Sigmoid colon (tissue), 7 donors: ENCODE results near the gene FMO1. TPM values are rescaled to one million over a fixed set of nuclear protein-coding genes. Genes with fewer than 3 reads are reported as not detected.

Experiments used
- DNase-seq: peaks from one replicate; pipeline ENCODE4 v3.0.0-alpha.2; 2019
- H3K27ac ChIP-seq, 4 donors: fragments of 200-600 bp; sonication (generic); one replicate each; pipeline ENCODE4 v1.5.1; 2016 to 2019; ENCODE audit warnings: mild to moderate bottlenecking in 1 of 4
- H3K27me3 ChIP-seq, 3 donors: fragments of 200-600 bp; sonication (generic); one replicate each; pipeline ENCODE4 v1.5.1; 2019; ENCODE audit warnings: mild to moderate bottlenecking in 1 of 3
- H3K36me3 ChIP-seq, 4 donors: fragments of 200-600 bp; sonication (generic); one replicate each; pipeline ENCODE4 v1.5.1; 2016 to 2019
- H3K4me1 ChIP-seq, 4 donors: fragments of 200-600 bp; sonication (generic); one replicate each; pipeline ENCODE4 v1.5.1; 2017 to 2019
- H3K4me3 ChIP-seq, 4 donors: fragments of 200-600 bp; sonication (generic); one replicate each; pipeline ENCODE4 v1.5.1; 2017 to 2019; ENCODE audit warnings: mild to moderate bottlenecking in 2 of 4, moderate library complexity in 1 of 4
- H3K9me3 ChIP-seq, 4 donors: fragments of 200-600 bp in 3 of 4; sonication (generic) in 3 of 4; one replicate each; pipeline versions ENCODE4 v1.5.1 to v1.6.1; 2013 to 2019
- CTCF ChIP-seq, 4 experiments: fragments of 450-650 bp in 3 of 4; fragments of 200-600 bp in 1 of 4; IDR thresholded peaks; one replicate each; pipeline ENCODE4 v1.5.1; 2016 to 2019; ENCODE audit warnings: antibody characterized with exemption in 4 of 4, mild to moderate bottlenecking in 3 of 4, moderate library complexity in 2 of 4
- EP300 ChIP-seq, 4 donors: sonication (generic); formaldehyde crosslinking; IDR thresholded peaks; one replicate each; pipeline ENCODE4 v1.6.1; 2017; ENCODE audit warnings: antibody characterized with exemption in 4 of 4
- POLR2A ChIP-seq, 2 donors: fragments of 450-650 bp; IDR thresholded peaks; one replicate each; pipeline ENCODE4 v1.6.1; 2016; ENCODE audit warnings: antibody characterized with exemption in 2 of 2, mild to moderate bottlenecking in 2 of 2, moderate library complexity in 2 of 2
- POLR2AphosphoS5 ChIP-seq, 4 donors: sonication (generic); formaldehyde crosslinking; IDR thresholded peaks; one replicate each; pipeline ENCODE4 v1.6.1; 2017; ENCODE audit warnings: antibody characterized with exemption in 4 of 4
- WGBS, 2 donors: extraction: QIAGEN DNeasy Blood & Tissue Kit; methylation state at CpG; one replicate each; pipeline ENCODE4 v1.1.7; 2013; 5-methylcytosine and 5-hydroxymethylcytosine counted together
- intact Hi-C: fragments of 100-400 bp; cut with DNase I; formaldehyde crosslinking; loops from one replicate; pipeline ENCODE4 v1.15.1; 2023
- polyA plus RNA-seq, 3 donors: library from polyadenylated mRNA; stranded (reverse); fragments of 200-250 nt; gene quantifications; one replicate each; pipeline ENCODE4 v1.2.3, GENCODE V29; 2013
- total RNA-seq, 4 donors: library from RNA; depleted of rRNA; stranded (reverse); fragments of >200 nt; gene quantifications; one replicate each; pipeline ENCODE4 v1.1.0, GENCODE V29; 2016
- donor health status: healthy with polysubstance abuse.
- donor health status: Bipolar disorder and iron deficiency.
- donor health status: healthy.

Gene FMO1
- total and polyA plus RNA-seq, 7 donors = 0.26 to 0.82 (median 0.36) TPM; not detected in 2

GRCh38 chr1:171267391-171267790 is 19.1 kb downstream of the FMO1 start:
- TF ChIP-seq CTCF (IDR thresholded peaks at IDR 0.05) = no peak
- TF ChIP-seq POLR2A (IDR thresholded peaks at IDR 0.05) = no peak
- no peak for TF ChIP-seq EP300 (IDR thresholded peaks at IDR 0.05)
- TF ChIP-seq POLR2AphosphoS5 (IDR thresholded peaks at IDR 0.05) = no peak
- H3K4me1 ChIP-seq = no peaks in the 10 kb centered on the region
- H3K27ac ChIP-seq = no peak overlapping the region
- intact Hi-C loops = no loop called here
- no peaks in the 10 kb centered on the region for H3K36me3 ChIP-seq
- H3K27me3 ChIP-seq = no peaks in the 10 kb centered on the region
- H3K9me3 ChIP-seq = peaks cover 0 to 2% (median 0%) of the 10 kb centered on the region in 4 donors
- DNase-seq = no peak
- 15 to 52% methylated on average over 1 of the region's 1 CpG for WGBS, 2 donors
- no peak overlapping the region for H3K4me3 ChIP-seq

- Histone ChIP-seq H3K4me3 (no peak overlapping the region), H3K36me3 (no peaks in the 10 kb centered on the region), H3K4me1 (no peaks in the 10 kb centered on the region), H3K9me3 (peaks cover 0 to 2% (median 0%) of the 10 kb centered on the region in 4 donors), H3K27me3 (no peaks in the 10 kb centered on the region), H3K27ac (no peak overlapping the region)
- WGBS, 2 donors = 91 to 98% methylated on average over 2 of the region's 2 CpGs
- no peak for DNase-seq
- intact Hi-C loops = no loop called here
- no peak for TF ChIP-seq POLR2A (IDR thresholded peaks at IDR 0.05)
- no peak for TF ChIP-seq CTCF (IDR thresholded peaks at IDR 0.05)
- TF ChIP-seq EP300 (IDR thresholded peaks at IDR 0.05) = no peak
- TF ChIP-seq POLR2AphosphoS5 (IDR thresholded peaks at IDR 0.05) = no peak
Measured at GRCh38 chr1:171270806-171271205, 22.5 kb downstream of the FMO1 start.

- no peak overlapping the region for H3K27ac ChIP-seq
- no peak for TF ChIP-seq CTCF (IDR thresholded peaks at IDR 0.05)
- TF ChIP-seq POLR2A (IDR thresholded peaks at IDR 0.05) = no peak
- TF ChIP-seq POLR2AphosphoS5 (IDR thresholded peaks at IDR 0.05) = no peak
- no peak for TF ChIP-seq EP300 (IDR thresholded peaks at IDR 0.05)
- intact Hi-C loops = no loop called here
- 73 to 89% methylated on average over 2 of the region's 2 CpGs for WGBS, 2 donors
- DNase-seq = no peak
- H3K4me3 ChIP-seq = no peak overlapping the region
- H3K9me3 ChIP-seq = no peaks in the 10 kb centered on the region
- no peaks in the 10 kb centered on the region for H3K4me1 ChIP-seq
- no peaks in the 10 kb centered on the region for H3K36me3 ChIP-seq
- H3K27me3 ChIP-seq = no peaks in the 10 kb centered on the region
Measured at GRCh38 chr1:171277534-171277933, 29.2 kb downstream of the FMO1 start.

- Histone ChIP-seq H3K27ac (no peak overlapping the region), H3K27me3 (no peaks in the 10 kb centered on the region), H3K36me3 (no peaks in the 10 kb centered on the region), H3K4me1 (no peaks in the 10 kb centered on the region), H3K4me3 (no peak overlapping the region), H3K9me3 (no peaks in the 10 kb centered on the region)
- intact Hi-C loops = no loop called here
- TF ChIP-seq EP300 (IDR thresholded peaks at IDR 0.05) (no peak), CTCF (IDR thresholded peaks at IDR 0.05) (no peak), POLR2AphosphoS5 (IDR thresholded peaks at IDR 0.05) (no peak), POLR2A (IDR thresholded peaks at IDR 0.05) (no peak)
- 73 to 88% methylated on average over 2 of the region's 2 CpGs for WGBS, 2 donors
- DNase-seq = no peak
Measured at GRCh38 chr1:171279234-171279633, 30.9 kb downstream of the FMO1 start.

- DNase-seq = no peak
- WGBS, 2 donors = 54 to 74% methylated on average over 3 of the region's 3 CpGs
- H3K9me3 ChIP-seq = no peaks in the 10 kb centered on the region
- H3K27me3 ChIP-seq = no peaks in the 10 kb centered on the region
- no peaks in the 10 kb centered on the region for H3K4me1 ChIP-seq
- intact Hi-C loops = no loop called here
- no peak overlapping the region for H3K4me3 ChIP-seq
- TF ChIP-seq POLR2A (IDR thresholded peaks at IDR 0.05) (no peak), CTCF (IDR thresholded peaks at IDR 0.05) (no peak), POLR2AphosphoS5 (IDR thresholded peaks at IDR 0.05) (no peak), EP300 (IDR thresholded peaks at IDR 0.05) (no peak)
- H3K36me3 ChIP-seq = no peaks in the 10 kb centered on the region
- H3K27ac ChIP-seq = no peak overlapping the region
Measured at GRCh38 chr1:171279678-171280077, 31.4 kb downstream of the FMO1 start.
